SH-SY5Y (cell line): Measurements from ENCODE around the gene DELE1.

Experiments used
- GATA2 ChIP-seq: IDR thresholded peaks from 2 replicates; pipeline ENCODE4 v1.6.1; 2011; ENCODE audit warnings: mild to moderate bottlenecking, low read depth, low read length
- GATA3 ChIP-seq: IDR thresholded peaks from 2 replicates; pipeline ENCODE4 v1.6.1; 2011; ENCODE audit warnings: low read depth, mild to moderate bottlenecking, low read length, moderate library complexity

DNA sequence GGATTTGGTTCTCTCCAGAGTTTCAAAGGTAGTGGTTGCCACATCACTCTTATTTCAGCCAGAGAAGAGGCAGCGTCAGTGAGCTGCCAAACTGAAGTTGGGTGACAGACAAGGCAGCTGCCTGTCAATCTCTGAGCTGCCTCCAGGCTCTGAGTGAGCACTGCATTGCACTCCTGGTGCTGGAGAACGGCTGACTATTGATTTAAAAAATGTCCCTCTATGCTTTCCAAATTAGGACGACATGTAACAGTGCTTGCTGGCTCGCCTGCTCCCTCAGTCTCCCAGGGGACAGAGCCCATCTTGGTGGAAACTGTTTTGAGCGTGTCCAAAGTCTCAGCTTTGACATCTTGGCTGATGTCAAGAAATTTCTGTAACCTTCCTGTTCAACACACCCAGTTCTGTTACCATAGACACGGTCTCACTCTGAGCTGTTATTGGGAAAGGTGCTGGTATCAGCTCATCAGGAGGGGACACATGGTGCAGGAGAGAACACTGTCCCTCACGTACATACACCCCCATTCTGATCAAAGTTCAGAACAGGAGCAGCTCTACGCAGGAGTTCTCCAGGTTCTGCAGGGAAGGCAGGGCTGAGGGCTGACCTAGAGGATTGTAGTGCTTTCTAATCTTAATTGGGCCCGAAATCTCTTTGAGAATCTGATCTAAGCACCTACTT lies 18.6 kb downstream of the DELE1 start:
- TF ChIP-seq GATA2, result no peak
- TF ChIP-seq GATA3, result no peak
